Sigmoid colon (tissue), 7 donors: ENCODE data around the gene ANKRD18B. TPM values are rescaled to one million over a fixed set of nuclear protein-coding genes. Genes with fewer than 3 reads are reported as not detected.
"Not testable (repeated sequence)": the region's sequence is repeated elsewhere in the genome, so short reads cannot be mapped to it uniquely, and the experiment has no call there.

Experiments
- DNase-seq: peaks from one replicate; pipeline ENCODE4 v3.0.0-alpha.2; 2019
- H3K27ac ChIP-seq, 4 donors: fragments of 200-600 bp; sonication (generic); one replicate each; pipeline ENCODE4 v1.5.1; 2016 to 2019; ENCODE audit warnings: mild to moderate bottlenecking in 1 of 4
- H3K27me3 ChIP-seq, 3 donors: fragments of 200-600 bp; sonication (generic); one replicate each; pipeline ENCODE4 v1.5.1; 2019; ENCODE audit warnings: mild to moderate bottlenecking in 1 of 3
- H3K36me3 ChIP-seq, 4 donors: fragments of 200-600 bp; sonication (generic); one replicate each; pipeline ENCODE4 v1.5.1; 2016 to 2019
- H3K4me1 ChIP-seq, 4 donors: fragments of 200-600 bp; sonication (generic); one replicate each; pipeline ENCODE4 v1.5.1; 2017 to 2019
- H3K4me3 ChIP-seq, 4 donors: fragments of 200-600 bp; sonication (generic); one replicate each; pipeline ENCODE4 v1.5.1; 2017 to 2019; ENCODE audit warnings: mild to moderate bottlenecking in 2 of 4, moderate library complexity in 1 of 4
- H3K9me3 ChIP-seq, 4 donors: fragments of 200-600 bp in 3 of 4; sonication (generic) in 3 of 4; one replicate each; pipeline versions ENCODE4 v1.5.1 to v1.6.1; 2013 to 2019
- CTCF ChIP-seq, 4 experiments: fragments of 450-650 bp in 3 of 4; fragments of 200-600 bp in 1 of 4; IDR thresholded peaks; one replicate each; pipeline ENCODE4 v1.5.1; 2016 to 2019; ENCODE audit warnings: antibody characterized with exemption in 4 of 4, mild to moderate bottlenecking in 3 of 4, moderate library complexity in 2 of 4
- EP300 ChIP-seq, 4 donors: sonication (generic); formaldehyde crosslinking; IDR thresholded peaks; one replicate each; pipeline ENCODE4 v1.6.1; 2017; ENCODE audit warnings: antibody characterized with exemption in 4 of 4
- POLR2A ChIP-seq, 2 donors: fragments of 450-650 bp; IDR thresholded peaks; one replicate each; pipeline ENCODE4 v1.6.1; 2016; ENCODE audit warnings: antibody characterized with exemption in 2 of 2, mild to moderate bottlenecking in 2 of 2, moderate library complexity in 2 of 2
- POLR2AphosphoS5 ChIP-seq, 4 donors: sonication (generic); formaldehyde crosslinking; IDR thresholded peaks; one replicate each; pipeline ENCODE4 v1.6.1; 2017; ENCODE audit warnings: antibody characterized with exemption in 4 of 4
- WGBS, 2 donors: extraction: QIAGEN DNeasy Blood & Tissue Kit; methylation state at CpG; one replicate each; pipeline ENCODE4 v1.1.7; 2013; 5-methylcytosine and 5-hydroxymethylcytosine counted together
- intact Hi-C: fragments of 100-400 bp; cut with DNase I; formaldehyde crosslinking; loops from one replicate; pipeline ENCODE4 v1.15.1; 2023
- polyA plus RNA-seq, 3 donors: library from polyadenylated mRNA; stranded (reverse); fragments of 200-250 nt; gene quantifications; one replicate each; pipeline ENCODE4 v1.2.3, GENCODE V29; 2013
- total RNA-seq, 4 donors: library from RNA; depleted of rRNA; stranded (reverse); fragments of >200 nt; gene quantifications; one replicate each; pipeline ENCODE4 v1.1.0, GENCODE V29; 2016
- donor health status: healthy with polysubstance abuse.
- donor health status: Bipolar disorder and iron deficiency.
- donor health status: healthy.

ANKRD18B gene
- total RNA-seq = under 1 TPM in 1 of 4 donors, not detected in 3; under 0.01 TPM
- under 1 TPM in 1 of 3 donors, not detected in 2; 0.60 TPM for polyA plus RNA-seq

GRCh38 chr9:33523397-33524305 is at the start of gene ANKRD18B:
Gene ANKRD18B, plus strand, starts transcription at chr9:33524251. Its CDS starts 239 bp downstream, at chr9:33524490.
- Histone ChIP-seq H3K4me3 (peak within 1 kb of the TSS; percentile 10 to 52 (median 38)), H3K27ac (peak within 1 kb of the TSS in 1 of 4 donors; percentile 55), H3K4me1 (peaks cover 0 to 17% (median 16%) of the 10 kb centered on the region in 4 donors), H3K27me3 (peaks cover 4 to 58% (median 22%) of the 10 kb centered on the region in 3 donors)
- 2% methylated on average over 73 of the region's 73 CpGs for WGBS, 2 donors
- H3K36me3 ChIP-seq, H3K9me3 ChIP-seq, intact Hi-C loops, DNase-seq: not testable (repeated sequence)
- TF ChIP-seq CTCF (IDR thresholded peaks at IDR 0.05) = peak in 1 of 4 experiments; percentile 22
- peak in 1 of 4 donors; percentile 4 for TF ChIP-seq POLR2AphosphoS5 (IDR thresholded peaks at IDR 0.05)

GRCh38 chr9:33475357-33475756 is 48.7 kb upstream of the ANKRD18B start:
- no peak overlapping the region for H3K27ac ChIP-seq
- peaks cover 0 to 25% (median 18%) of the 10 kb centered on the region in 4 donors for H3K4me1 ChIP-seq
- no peak overlapping the region for H3K4me3 ChIP-seq
- intact Hi-C loops = no loop called here
- no peak for DNase-seq
- no peaks in the 10 kb centered on the region for H3K27me3 ChIP-seq
- H3K36me3 ChIP-seq = peaks cover 0 to 20% (median 3%) of the 10 kb centered on the region in 4 donors
- TF ChIP-seq CTCF (IDR thresholded peaks at IDR 0.05) (no peak), POLR2A (IDR thresholded peaks at IDR 0.05) (no peak), POLR2AphosphoS5 (IDR thresholded peaks at IDR 0.05) (no peak), EP300 (IDR thresholded peaks at IDR 0.05) (no peak)
- H3K9me3 ChIP-seq = no peaks in the 10 kb centered on the region
- 93 to 97% methylated on average over 1 of the region's 1 CpG for WGBS, 2 donors

- peaks cover 0 to 25% (median 18%) of the 10 kb centered on the region in 4 donors for H3K4me1 ChIP-seq
- no peak overlapping the region for H3K4me3 ChIP-seq
- 95 to 96% methylated on average over 10 of the region's 10 CpGs for WGBS, 2 donors
- intact Hi-C loops = no loop called here
- no peaks in the 10 kb centered on the region for H3K27me3 ChIP-seq
- no peak overlapping the region for H3K27ac ChIP-seq
- DNase-seq = no peak
- TF ChIP-seq POLR2A (IDR thresholded peaks at IDR 0.05) = no peak
- no peak for TF ChIP-seq POLR2AphosphoS5 (IDR thresholded peaks at IDR 0.05)
- H3K9me3 ChIP-seq = no peaks in the 10 kb centered on the region
- peaks cover 0 to 8% (median 2%) of the 10 kb centered on the region in 4 donors for H3K36me3 ChIP-seq
These were observed 47.5 kb upstream of the ANKRD18B start for GRCh38 chr9:33476503-33476902.

GRCh38 chr9:33480106-33480505 is 43.9 kb upstream of the ANKRD18B start:
- Histone ChIP-seq H3K9me3 (no peaks in the 10 kb centered on the region), H3K27ac (no peak overlapping the region), H3K4me3 (no peak overlapping the region), H3K36me3 (no peaks in the 10 kb centered on the region), H3K27me3 (no peaks in the 10 kb centered on the region), H3K4me1 (no peaks in the 10 kb centered on the region)
- WGBS, 2 donors = 59 to 86% methylated on average over 2 of the region's 2 CpGs
- intact Hi-C loops = no loop called here
- TF ChIP-seq POLR2AphosphoS5 (IDR thresholded peaks at IDR 0.05) (no peak), EP300 (IDR thresholded peaks at IDR 0.05) (no peak), POLR2A (IDR thresholded peaks at IDR 0.05) (no peak), CTCF (IDR thresholded peaks at IDR 0.05) (no peak)
- no peak for DNase-seq

GRCh38 chr9:33480976-33481375 is 43.1 kb upstream of the ANKRD18B start:
- 95% methylated on average over 6 of the region's 6 CpGs for WGBS, 2 donors
- no peak for DNase-seq

GRCh38 chr9:33485312-33485711 is 38.7 kb upstream of the ANKRD18B start:
- H3K9me3 ChIP-seq, H3K27me3 ChIP-seq, H3K4me1 ChIP-seq, H3K4me3 ChIP-seq, intact Hi-C loops, DNase-seq, H3K27ac ChIP-seq, H3K36me3 ChIP-seq: not testable (repeated sequence)

More at GRCh38 chr9:33480976-33481375, 43.1 kb upstream of the ANKRD18B start:
- H3K4me3 ChIP-seq = no peak overlapping the region
- no peaks in the 10 kb centered on the region for H3K9me3 ChIP-seq
- TF ChIP-seq POLR2A (IDR thresholded peaks at IDR 0.05) = no peak
- TF ChIP-seq POLR2AphosphoS5 (IDR thresholded peaks at IDR 0.05) = no peak
- TF ChIP-seq EP300 (IDR thresholded peaks at IDR 0.05) = no peak
- no peak for TF ChIP-seq CTCF (IDR thresholded peaks at IDR 0.05)
- no peaks in the 10 kb centered on the region for H3K4me1 ChIP-seq
- H3K27ac ChIP-seq = no peak overlapping the region
- no peaks in the 10 kb centered on the region for H3K36me3 ChIP-seq
- intact Hi-C loops = no loop called here
- no peaks in the 10 kb centered on the region for H3K27me3 ChIP-seq
